ENCODE results near the gene LSM6.

LSM6 gene

DNA sequence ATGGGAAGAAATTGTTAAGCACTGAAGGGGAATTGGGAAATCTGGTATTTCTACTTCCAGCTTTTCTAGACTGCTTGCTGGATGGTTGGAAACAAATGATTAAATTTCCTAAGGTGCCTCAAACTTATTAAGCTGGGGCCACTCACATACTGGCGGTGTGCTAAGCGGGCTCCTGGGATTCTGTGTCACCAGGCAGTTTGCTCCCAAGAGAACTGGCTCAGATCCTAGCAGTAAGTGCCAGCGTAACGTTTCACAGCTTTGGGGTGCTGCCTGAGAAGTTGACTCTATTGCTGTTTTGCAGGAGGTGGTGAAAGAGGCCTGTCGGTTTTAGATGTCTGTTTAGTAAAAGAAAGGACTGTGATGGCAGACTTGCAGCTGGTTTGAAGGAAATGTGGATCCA, 31.9 kb downstream of the LSM6 start:
- DNase-seq (ENCODE audit: low spot score in 2 of 2): no peak
- Histone ChIP-seq H3K36me3 (replicated peaks) (no peaks in the 10 kb centered on the region), H3K27me3 (ENCODE audit: low read depth) (peaks cover 4% of the 10 kb centered on the region), H3K9me3 (no peaks in the 10 kb centered on the region), H3K4me1 (no peaks in the 10 kb centered on the region), H3K4me3 (no peak overlapping the region)
- in situ Hi-C loops (cut with MboI; ENCODE audit: low sequenced_read_pairs): no loop called here

DNA sequence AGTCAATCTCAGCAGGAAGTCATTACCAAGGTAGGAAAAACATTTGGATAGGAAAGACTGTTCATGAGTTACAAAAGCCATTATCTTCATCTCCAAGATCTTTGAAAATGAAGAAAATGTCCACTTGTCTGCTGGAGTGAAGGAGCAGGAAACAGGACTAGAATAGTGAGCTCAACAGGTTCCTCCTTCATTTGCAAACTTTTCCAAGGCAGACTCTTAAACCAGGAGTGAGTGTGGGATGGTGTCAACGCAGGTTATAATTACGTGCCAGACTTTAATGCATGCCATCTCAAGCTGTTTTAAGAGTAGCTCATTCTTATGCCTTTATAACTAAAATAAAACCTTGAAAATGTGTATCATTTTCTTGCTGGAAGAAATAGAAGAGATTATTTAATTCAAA, 35.4 kb downstream of the LSM6 start:
- Histone ChIP-seq H3K27me3 (ENCODE audit: low read depth) (peaks cover 4% of the 10 kb centered on the region), H3K36me3 (replicated peaks) (no peaks in the 10 kb centered on the region), H3K9me3 (no peaks in the 10 kb centered on the region), H3K4me1 (no peaks in the 10 kb centered on the region), H3K4me3 (no peak overlapping the region)
- no peak for DNase-seq (ENCODE audit: low spot score in 2 of 2)
- in situ Hi-C loops (cut with MboI; ENCODE audit: low sequenced_read_pairs): no loop called here

DNA sequence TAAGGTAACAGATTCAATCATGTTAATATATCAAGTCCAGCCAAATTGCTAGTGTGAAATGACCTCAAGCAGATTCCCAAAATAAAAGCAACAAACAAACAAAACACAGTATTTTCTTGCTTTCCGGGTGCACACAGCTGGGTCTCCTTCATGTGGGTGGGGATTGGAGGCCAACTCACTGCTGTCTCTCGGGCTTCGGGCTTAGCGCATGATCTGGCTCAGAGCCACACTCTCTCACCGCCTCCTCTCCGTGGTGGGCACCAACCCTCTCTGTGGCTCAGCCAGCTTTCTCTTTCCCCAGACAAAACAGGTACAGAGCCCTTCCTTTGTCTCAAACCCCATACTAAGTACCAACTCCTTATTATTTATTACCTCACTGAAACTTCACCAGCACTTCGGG, 35.9 kb downstream of the LSM6 start:
- H3K4me1 ChIP-seq: no peaks in the 10 kb centered on the region
- H3K9me3 ChIP-seq: no peaks in the 10 kb centered on the region
- H3K36me3 ChIP-seq (replicated peaks): no peaks in the 10 kb centered on the region
- no peak for DNase-seq (ENCODE audit: low spot score in 2 of 2)
- H3K27me3 ChIP-seq (ENCODE audit: low read depth): peaks cover 4% of the 10 kb centered on the region
- in situ Hi-C loops (cut with MboI; ENCODE audit: low sequenced_read_pairs): no loop called here
- H3K4me3 ChIP-seq: no peak overlapping the region

DNA sequence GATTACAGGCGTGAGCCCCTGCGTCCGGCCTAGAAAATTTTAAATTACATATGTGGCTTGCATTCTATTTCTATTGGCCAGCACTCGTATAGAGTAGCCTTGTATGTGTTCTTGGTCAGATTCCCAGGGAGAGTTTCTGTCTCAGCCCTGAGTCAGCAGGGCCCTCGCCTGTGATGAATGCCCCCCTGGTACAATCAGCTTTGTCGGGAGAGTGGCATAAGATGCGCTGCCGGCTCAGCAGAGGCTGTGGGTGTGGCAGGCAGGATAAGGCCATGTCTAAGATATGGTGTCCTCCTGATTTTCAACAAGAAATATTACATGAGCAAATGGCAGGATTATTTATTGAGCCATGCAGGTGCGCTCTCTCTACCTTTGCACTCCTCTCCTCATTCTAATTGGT, 37.3 kb downstream of the LSM6 start:
- Histone ChIP-seq H3K36me3 (replicated peaks) (no peaks in the 10 kb centered on the region), H3K9me3 (no peaks in the 10 kb centered on the region), H3K27me3 (ENCODE audit: low read depth) (peaks cover 4% of the 10 kb centered on the region), H3K4me1 (no peaks in the 10 kb centered on the region), H3K4me3 (no peak overlapping the region)
- in situ Hi-C loops (cut with MboI; ENCODE audit: low sequenced_read_pairs): no loop called here
- DNase-seq (ENCODE audit: low spot score in 2 of 2): no peak

DNA sequence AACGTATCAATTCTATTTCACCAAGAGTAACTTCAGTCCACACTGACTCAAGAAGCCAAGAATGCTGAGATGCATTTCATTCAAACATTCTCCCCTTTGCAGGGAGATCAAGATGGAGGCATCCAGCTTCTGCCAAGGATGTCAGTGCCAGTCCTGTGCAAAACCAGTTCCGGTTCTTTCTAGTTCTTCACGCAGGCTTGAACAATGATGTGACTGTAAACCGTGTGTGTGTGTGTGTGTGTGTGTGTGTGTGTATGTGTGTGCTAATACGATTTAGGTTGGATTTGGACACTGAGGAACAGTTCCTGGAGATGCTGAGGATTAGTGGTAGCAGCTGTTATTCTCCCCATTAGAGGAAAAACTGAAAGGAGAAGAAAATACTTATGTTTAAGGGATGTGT, 38.7 kb downstream of the LSM6 start, which contains the start of gene REELD1:
TSS of gene REELD1 (plus strand) at position 301 of the 400 bp plus-strand sequence. CDS start 2,415 bp downstream, outside the sequence.
- no peak for DNase-seq (ENCODE audit: low spot score in 2 of 2)
- Histone ChIP-seq H3K27me3 (ENCODE audit: low read depth) (peaks cover 2% of the 10 kb centered on the region), H3K4me1 (no peaks in the 10 kb centered on the region), H3K4me3 (no peak within 1 kb of the TSS), H3K9me3 (no peaks in the 10 kb centered on the region), H3K36me3 (replicated peaks) (no peaks in the 10 kb centered on the region)
- in situ Hi-C loops (cut with MboI; ENCODE audit: low sequenced_read_pairs): no loop called here

DNA sequence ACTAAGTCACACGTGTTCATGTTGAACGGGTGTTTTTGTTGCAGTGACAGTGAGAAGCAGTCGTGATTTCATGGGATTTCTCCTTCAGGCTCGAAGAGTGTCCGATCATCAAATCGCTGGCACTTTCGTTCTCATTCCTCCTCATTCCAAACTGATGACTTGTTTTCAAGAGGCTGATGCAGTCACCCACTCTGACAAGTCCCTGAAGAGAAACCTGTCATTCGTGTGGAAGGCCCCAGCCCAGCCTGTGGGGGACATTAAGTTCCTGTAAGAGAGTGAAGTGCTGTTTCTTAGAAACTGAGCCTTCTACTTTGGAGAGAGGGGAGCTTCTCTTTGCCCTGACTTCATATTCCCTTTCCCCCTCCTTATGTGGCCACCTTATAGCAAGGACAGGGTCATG, 46.8 kb downstream of the LSM6 start:
- H3K27me3 ChIP-seq (ENCODE audit: low read depth): peaks cover 5% of the 10 kb centered on the region; the same call in 1 of the 2 replicates
- in situ Hi-C loops (cut with MboI; ENCODE audit: low sequenced_read_pairs): no loop called here
- no peaks in the 10 kb centered on the region for H3K9me3 ChIP-seq
- H3K36me3 ChIP-seq (replicated peaks): no peaks in the 10 kb centered on the region
- H3K4me1 ChIP-seq: no peaks in the 10 kb centered on the region
- H3K4me3 ChIP-seq: no peak overlapping the region
- no peak for DNase-seq (ENCODE audit: low spot score in 2 of 2)

DNA sequence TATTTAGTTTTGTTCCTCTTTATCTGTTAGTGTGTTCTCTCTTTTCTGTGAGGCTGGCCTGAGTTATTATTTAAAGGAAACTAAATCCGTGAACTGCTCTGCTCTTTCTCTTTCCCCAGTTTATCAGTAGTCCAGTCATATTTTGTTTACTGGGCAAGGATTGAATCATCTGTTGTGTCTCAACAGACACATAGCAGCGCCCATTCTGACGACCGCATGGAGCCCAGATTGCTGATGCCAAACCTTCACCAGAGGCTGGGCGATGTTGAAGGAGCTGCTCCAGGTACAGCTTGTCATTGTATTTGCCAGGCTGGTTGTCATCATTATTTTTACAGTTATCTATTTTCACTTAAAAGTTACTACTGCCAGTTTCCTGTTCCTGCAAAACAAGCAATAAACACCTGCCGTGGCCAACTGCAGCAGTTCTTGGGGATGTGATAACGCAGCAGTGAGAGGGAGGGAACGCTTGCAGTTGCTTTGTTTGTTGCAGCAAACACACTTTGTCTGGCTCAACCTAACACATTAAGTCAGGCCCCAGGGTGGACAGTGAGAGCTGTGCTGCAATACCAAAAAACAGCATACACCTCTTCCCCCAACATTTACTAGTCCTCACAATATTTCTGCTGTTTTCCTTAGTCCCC, 48.9 kb downstream of the LSM6 start:
- no peaks in the 10 kb centered on the region for H3K36me3 ChIP-seq (replicated peaks)
- peaks cover under 1% of the 10 kb centered on the region; the same call in 1 of the 2 replicates for H3K27me3 ChIP-seq (ENCODE audit: low read depth)
- no peaks in the 10 kb centered on the region for H3K4me1 ChIP-seq
- DNase-seq (ENCODE audit: low spot score in 2 of 2): no peak
- in situ Hi-C loops (cut with MboI; ENCODE audit: low sequenced_read_pairs): no loop called here
- H3K4me3 ChIP-seq: no peak overlapping the region
- no peaks in the 10 kb centered on the region for H3K9me3 ChIP-seq

DNA sequence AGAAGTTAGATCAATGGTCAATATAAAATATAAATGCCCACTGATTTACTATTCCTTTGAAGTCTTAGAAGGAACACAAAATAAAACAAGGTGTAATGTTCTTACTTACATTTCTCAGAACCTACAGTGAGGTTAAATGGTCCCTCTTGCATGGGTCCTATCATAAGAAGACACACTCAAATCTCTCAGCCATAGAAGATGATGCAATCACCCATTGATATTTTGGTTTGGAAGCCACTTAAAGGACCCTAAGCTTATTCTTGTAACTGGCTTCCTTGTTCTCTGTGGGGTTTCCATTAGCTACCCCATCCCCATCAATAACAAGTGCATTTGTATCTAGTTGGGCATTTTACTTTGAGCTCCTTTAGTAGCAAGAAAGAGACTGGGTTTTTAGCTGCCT, 53.9 kb downstream of the LSM6 start:
- Histone ChIP-seq H3K4me1 (no peaks in the 10 kb centered on the region), H3K4me3 (no peak overlapping the region), H3K9me3 (no peaks in the 10 kb centered on the region), H3K36me3 (replicated peaks) (no peaks in the 10 kb centered on the region), H3K27me3 (ENCODE audit: low read depth) (peaks cover 2% of the 10 kb centered on the region; the same call in 1 of the 2 replicates)
- no peak for DNase-seq (ENCODE audit: low spot score in 2 of 2)
- in situ Hi-C loops (cut with MboI; ENCODE audit: low sequenced_read_pairs): no loop called here

DNA sequence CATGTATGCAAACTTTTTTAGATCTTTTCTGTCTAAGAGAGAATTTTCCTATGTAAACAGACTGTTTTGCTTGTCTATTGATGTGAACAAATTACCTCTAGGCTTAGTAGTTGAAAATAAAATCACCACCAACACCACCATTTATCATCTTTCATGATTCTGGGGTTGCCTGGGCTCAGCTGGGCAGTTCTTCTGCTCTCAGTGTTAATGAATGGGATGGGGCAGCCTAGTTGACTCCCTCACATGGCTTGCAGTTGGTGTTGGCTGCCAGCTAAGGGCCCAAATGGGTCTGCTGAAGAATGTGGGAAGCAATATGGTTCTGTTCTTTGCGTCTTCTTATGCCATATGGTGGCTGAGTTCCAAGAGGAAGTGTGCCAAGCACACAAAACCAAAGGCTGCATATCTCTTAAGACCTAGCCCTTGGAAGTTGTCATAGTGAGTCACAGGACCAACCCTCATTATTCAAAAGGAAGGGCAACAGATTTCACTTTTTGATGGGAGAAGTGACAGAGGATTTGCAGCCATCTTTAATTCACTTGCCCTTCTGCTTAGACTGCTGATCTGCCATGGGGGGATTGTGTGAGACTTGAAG, 56.7 kb downstream of the LSM6 start:
- no peak for DNase-seq (ENCODE audit: low spot score in 2 of 2)
- Histone ChIP-seq H3K4me1 (no peaks in the 10 kb centered on the region), H3K36me3 (replicated peaks) (no peaks in the 10 kb centered on the region), H3K9me3 (no peaks in the 10 kb centered on the region), H3K4me3 (no peak overlapping the region), H3K27me3 (ENCODE audit: low read depth) (peaks cover 2% of the 10 kb centered on the region; the same call in 1 of the 2 replicates)
- in situ Hi-C loops (cut with MboI; ENCODE audit: low sequenced_read_pairs): no loop called here

DNA sequence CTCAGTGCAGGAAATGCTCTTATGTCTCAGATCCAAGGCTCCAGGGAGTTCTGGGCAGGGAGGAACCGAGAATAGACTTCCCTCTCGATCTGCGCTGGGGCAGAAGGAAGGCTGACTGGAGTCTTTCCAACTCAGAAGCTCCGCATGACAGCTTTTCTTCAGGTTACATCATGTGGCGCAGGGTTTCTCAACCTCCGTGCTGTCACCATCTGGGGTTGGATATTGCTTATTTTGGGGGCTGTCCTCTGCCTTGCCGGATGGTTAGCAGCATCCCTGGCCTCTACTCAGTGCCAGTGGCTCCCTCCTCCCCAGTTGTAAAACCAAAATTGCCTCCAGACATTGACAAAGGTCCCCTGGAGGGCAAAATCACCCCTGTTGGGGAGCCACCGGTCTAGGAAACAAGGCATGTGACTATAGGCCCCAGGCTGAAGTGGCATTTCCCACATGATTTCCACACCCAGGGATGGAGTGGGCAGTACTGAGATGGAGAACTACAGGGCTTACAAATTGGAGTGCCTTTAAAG, 60.2 kb downstream of the LSM6 start:
- in situ Hi-C loops (cut with MboI; ENCODE audit: low sequenced_read_pairs): no loop called here

DNA sequence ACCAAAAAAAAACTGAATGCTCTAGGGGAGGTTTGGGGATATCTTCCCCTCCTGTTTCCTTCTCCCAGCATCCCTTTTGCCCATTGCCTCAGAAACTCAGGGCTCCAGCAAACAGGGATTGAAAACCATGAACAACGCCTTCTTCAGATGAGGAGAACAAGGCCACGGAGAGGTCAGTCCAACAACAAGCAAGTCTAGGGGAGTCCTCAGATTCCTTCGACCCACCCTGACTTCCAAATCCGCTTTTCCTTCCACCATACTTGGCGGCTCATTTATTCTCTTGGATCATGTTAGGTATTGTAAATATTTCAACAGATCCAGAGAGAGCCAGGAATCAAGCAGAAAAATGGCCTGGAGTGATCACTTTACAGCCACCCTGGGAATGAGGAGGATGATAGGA, 60.7 kb downstream of the LSM6 start:
- peaks cover 2% of the 10 kb centered on the region; the same call in 1 of the 2 replicates for H3K27me3 ChIP-seq (ENCODE audit: low read depth)
- H3K4me1 ChIP-seq: no peaks in the 10 kb centered on the region
- no peaks in the 10 kb centered on the region for H3K9me3 ChIP-seq
- H3K4me3 ChIP-seq: no peak overlapping the region
- in situ Hi-C loops (cut with MboI; ENCODE audit: low sequenced_read_pairs): no loop called here
- no peak for DNase-seq (ENCODE audit: low spot score in 2 of 2)
- H3K36me3 ChIP-seq (replicated peaks): no peaks in the 10 kb centered on the region

More for the DNA sequence above, 60.2 kb downstream of the LSM6 start:
- Histone ChIP-seq H3K4me3 (no peak overlapping the region), H3K9me3 (no peaks in the 10 kb centered on the region), H3K27me3 (ENCODE audit: low read depth) (peaks cover 2% of the 10 kb centered on the region; the same call in 1 of the 2 replicates), H3K4me1 (no peaks in the 10 kb centered on the region), H3K36me3 (replicated peaks) (no peaks in the 10 kb centered on the region)
- no peak for DNase-seq (ENCODE audit: low spot score in 2 of 2)

DNA sequence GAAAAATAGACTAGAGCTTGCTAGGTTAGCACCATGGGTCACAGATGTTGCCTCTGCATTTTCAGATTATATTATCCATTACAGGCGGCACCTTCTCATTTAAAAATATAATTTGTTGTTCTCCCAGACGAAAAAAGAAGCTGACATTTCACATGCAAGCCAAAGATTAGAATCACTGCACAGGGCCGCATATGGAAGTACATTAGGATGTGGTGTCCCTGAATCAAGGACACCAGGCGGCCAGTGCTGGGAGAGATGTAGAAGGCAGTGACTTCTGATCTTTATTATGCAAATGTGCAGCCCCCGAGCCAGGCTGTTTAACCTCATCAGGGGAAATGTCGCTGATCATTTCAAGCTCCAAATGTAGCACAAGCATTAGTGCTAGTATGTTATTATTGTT, 61.6 kb downstream of the LSM6 start:
- peaks cover 2% of the 10 kb centered on the region; the same call in 1 of the 2 replicates for H3K27me3 ChIP-seq (ENCODE audit: low read depth)

DNA sequence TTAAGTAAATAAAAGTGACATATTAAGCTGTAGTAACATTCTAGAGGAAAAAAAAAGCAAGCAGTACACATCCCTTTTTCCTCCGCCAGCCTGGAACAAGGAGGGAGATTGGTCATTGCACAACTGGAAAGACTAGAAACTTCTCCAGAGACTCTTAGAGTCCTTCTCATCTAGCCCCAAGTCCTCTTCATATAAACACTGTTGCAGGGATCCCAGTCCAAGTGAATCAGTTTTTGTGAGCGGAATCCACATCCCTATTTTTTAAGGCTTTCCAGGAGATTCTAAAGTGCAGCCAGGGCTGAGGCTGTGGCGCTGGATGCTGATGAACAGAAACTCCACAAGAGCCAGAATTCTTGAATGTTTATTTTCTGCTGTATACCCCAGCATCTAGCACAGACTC, 62.6 kb downstream of the LSM6 start:
- no peaks in the 10 kb centered on the region for H3K9me3 ChIP-seq
- H3K27me3 ChIP-seq (ENCODE audit: low read depth): peaks cover 2% of the 10 kb centered on the region; the same call in 1 of the 2 replicates
- H3K4me1 ChIP-seq: peaks cover 2% of the 10 kb centered on the region; the same call in 1 of the 2 replicates
- no peak overlapping the region for H3K4me3 ChIP-seq
- in situ Hi-C loops (cut with MboI; ENCODE audit: low sequenced_read_pairs): no loop called here
- no peak for DNase-seq (ENCODE audit: low spot score in 2 of 2)
- no peaks in the 10 kb centered on the region for H3K36me3 ChIP-seq (replicated peaks)

More for the DNA sequence above, 61.6 kb downstream of the LSM6 start:
- H3K4me1 ChIP-seq: peaks cover 2% of the 10 kb centered on the region; the same call in 1 of the 2 replicates
- no peaks in the 10 kb centered on the region for H3K9me3 ChIP-seq
- no peaks in the 10 kb centered on the region for H3K36me3 ChIP-seq (replicated peaks)
- H3K4me3 ChIP-seq: no peak overlapping the region
- peak in 1 of 2 experiments; percentile 13 for DNase-seq (ENCODE audit: low spot score in 2 of 2)
- in situ Hi-C loops (cut with MboI; ENCODE audit: low sequenced_read_pairs): no loop called here

Data from HAP-1 (cell line).